GM11168 (cell line): ENCODE measurements around the gene DNAH17.

Experiments used
- in situ Hi-C: fragments of 300-500 bp; cut with MboI; formaldehyde crosslinking; loops from one replicate; pipeline ENCODE4 v1.12.0; 2022; ENCODE audit warnings: low sequenced_read_pairs; ENCODE audit not compliant: unreplicated experiment

The DNAH17 gene

DNA sequence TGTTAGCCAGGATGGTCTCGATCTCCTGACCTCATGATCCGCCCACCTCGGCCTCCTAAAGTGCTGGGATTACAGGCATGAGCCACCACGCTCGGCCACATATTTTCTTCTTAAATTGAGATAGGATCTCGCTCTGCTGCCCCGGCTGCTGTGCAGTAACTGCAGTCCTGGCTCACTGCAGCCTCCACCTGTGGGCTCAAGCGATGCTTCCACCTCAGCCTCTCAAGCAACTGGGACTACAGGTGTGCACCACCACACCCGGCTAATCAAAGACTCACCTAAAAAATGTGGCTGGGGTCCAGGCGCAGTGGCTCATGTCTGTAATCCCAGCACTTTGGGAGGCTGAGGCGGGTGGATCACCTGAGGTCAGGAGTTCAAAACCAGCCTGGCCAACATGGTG, 73.8 kb downstream of the DNAH17 start:
- in situ Hi-C loops = loop anchor here (25.0 kb wide), 1 partner anchor 309 kb away; no protein-coding TSS in a partner anchor

DNA sequence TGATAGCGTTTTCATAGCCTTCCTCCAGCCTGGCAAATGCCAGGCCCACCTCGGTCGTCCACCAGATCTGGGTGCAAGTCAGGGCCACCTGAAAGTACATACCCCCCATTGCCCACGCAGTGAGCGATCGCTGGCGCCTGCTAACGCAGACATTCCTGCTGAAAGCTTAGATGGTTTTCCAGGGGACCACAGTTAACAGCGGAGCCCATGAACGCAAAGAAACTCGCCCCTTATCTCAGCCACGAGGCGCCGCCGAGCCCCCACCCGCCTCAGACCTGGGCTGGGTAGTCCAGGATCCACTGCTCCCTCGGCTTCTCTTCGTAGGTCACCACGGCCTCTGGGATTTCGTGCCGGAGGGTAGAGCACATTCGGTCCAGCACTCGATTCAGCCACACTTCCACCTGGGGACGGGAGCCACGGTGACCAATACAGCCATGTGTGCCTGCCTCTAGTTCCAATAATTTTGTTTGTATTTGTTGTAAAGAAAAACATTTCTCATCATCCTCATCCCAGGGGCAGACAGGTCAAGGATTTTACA, 74.5 kb downstream of the DNAH17 start:
- in situ Hi-C loops = loop anchor here (25.0 kb wide), 1 partner anchor 310 kb away; no protein-coding TSS in a partner anchor

DNA sequence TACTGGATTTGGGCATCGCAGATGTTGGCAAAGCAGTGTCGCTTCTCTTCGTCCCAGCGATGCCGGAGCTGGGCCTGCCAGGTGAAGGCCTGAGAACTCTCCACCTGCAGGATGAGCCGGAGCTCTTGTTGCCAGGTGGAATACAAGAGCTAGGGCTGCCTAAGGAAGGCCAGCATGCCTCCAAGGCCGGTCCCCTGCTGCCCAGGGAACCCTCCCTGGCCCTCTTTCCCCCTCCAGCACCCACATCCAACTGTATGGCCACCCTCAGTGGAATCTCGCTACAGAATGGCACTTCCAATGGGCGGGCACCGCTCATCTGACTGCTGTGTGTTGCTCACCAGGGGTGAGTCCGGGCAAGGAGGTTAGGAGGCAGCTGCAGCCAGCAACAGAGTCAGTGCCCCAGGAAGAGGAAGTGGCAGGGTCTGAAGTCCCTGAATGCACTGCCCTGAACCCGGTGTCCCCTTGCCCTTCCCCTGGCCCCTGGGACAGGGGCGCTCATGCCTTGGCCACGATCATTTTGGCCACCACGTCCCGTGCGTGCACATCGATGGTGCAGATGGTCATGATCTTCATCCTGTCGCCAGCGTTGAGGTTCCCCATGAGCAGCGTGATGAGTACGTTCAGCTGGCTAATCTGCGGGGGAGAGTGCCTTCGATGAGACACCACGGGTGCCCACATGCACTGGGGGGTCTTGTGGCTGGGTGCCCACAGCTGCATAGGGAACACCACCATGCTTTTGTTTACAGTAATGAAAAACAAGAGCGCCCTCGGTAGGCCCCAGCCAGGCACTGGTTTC, 75.8 kb downstream of the DNAH17 start:
- in situ Hi-C loops = loop anchor here (25.0 kb wide), 1 partner anchor 311 kb away; no protein-coding TSS in a partner anchor

DNA sequence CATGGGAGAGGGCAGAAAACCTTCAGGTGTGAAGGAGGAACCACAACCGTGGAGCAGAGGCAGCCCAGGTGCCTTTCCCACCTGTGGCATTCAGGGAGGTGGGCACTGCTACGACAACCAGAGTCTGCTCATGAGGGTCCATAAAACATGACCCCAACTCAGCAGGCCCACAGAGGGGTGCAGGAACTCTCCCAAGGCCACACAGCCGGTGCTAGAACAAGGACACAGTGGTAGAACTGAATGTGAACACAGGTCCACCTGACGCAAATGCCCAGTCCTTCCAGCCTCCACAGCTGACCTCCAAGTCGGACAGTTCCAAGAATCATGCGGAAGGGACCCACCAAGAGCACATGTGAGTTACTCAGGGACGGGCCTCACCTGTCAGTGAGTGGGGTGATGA, 76.4 kb downstream of the DNAH17 start:
- in situ Hi-C loops = loop anchor here (25.0 kb wide), 1 partner anchor 311 kb away; no protein-coding TSS in a partner anchor

DNA sequence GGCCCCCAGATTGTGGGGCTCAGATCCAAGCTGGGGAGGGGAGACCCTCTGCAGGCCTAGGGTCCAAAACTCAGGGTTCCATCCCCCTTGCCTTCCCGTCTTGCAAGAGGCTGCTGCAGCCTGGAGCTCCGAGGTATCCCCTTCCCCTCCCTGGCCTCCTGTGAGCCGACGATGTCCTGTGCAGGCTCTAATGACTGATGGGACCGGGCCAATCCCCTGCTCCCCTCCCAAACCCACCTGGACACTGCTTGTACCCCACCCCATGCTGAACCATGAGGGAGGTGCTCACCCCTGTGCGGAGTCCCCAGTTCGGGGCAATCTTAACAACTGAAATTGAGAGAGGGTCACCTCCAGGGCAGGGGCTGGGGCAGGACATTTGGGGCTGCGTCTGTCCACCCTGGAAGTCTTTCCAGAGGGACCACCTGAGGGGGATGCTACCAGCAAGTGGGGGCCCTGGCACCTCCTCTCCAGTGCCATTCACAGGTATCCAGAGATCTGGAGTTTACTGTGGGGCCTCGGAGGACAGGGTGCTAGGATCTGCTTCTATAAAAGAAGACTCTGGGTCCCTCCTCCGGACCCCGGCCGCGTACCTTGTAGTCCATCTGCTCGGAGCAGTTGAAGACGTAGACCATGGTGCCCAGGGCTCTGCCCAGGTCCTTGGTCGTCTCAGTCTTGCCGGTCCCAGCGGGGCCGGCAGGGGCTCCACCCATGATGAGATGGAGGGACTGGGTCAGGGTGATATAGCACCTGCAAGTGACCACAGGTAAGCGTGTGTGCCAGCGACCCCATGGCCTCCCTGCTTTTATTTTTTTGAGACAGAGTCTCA, 77.3 kb downstream of the DNAH17 start:
- in situ Hi-C loops = loop anchor here (25.0 kb wide), 1 partner anchor 312 kb away; no protein-coding TSS in a partner anchor

DNA sequence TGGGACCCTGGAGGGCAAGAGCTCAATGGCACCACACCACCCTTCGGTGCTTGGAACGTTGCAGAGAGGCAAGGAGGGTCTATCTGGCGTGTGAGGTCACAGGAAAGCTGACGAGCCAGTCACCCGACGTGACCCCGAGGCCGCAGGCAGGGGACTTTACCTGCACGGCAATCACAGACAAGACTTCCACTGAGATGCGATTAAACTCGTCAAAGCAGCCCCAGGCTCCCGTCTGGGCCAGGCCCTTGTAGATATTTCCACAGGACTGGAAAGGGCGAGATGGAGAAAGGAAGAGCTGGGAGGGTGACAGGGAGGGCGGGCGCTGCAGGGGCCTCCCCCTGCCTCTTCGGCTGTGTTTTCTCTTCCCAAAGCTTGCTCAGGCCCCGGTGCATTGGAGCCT, 78.3 kb downstream of the DNAH17 start:
- in situ Hi-C loops = no loop called here

DNA sequence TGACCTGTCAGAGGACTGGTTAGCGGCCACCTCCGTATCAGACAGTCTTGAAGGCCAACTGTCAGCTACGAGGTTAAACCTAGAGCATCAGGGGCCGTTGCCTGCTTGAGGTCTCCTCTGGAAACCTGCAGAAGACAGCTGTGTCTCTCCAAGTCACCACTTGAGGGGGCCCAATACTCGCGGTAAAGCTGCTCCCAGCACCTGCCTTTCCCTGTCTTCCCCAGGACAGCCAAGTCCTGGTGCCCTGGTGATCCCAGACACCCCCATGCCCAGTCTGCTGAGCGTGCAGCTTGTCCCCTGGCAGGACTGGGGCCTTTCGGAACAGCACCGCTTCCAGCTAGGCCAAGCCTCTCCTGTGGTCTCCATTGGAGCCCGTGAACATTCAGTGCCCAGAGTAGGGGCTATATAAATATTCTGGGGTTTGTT, 80.1 kb downstream of the DNAH17 start:
- in situ Hi-C loops = no loop called here

DNA sequence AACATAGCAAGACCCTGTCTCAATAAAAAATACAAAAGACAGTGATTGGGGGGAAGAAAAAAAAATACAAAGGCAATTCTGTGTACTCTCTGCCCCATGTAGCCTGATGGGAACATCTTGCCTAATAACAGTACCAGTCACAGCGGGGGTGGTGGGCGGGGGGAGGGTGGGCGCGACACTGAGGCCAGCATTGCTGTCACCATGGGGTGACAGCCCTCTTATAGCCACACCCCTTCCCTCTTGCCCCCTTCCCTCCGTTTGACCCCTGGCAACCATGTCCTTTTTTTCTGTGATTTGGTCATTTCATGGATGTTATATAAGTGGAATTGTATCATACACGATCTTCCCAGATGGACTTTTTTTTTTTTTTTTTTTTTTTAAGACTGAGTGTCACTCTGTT, 80.9 kb downstream of the DNAH17 start:
- in situ Hi-C loops = no loop called here

DNA sequence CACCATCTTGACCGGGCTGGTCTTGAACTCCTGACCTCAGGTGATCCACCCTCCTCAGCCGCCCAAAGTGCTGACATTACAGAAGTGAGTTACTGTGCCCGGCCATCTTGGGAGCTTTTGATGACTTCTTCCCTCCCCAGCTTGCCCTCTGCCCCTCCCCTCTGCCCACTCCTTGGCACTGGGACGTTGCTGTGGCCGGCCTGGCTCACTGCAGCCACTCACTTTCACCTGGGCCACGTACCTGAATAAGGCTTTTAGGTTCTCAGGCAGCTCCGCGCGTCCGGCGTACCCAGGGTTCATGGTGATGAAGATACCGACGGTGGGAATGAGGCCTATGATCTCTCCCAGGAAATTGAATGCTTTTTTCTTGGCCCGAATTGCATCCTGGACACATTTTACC, 81.6 kb downstream of the DNAH17 start:
- in situ Hi-C loops = no loop called here

DNA sequence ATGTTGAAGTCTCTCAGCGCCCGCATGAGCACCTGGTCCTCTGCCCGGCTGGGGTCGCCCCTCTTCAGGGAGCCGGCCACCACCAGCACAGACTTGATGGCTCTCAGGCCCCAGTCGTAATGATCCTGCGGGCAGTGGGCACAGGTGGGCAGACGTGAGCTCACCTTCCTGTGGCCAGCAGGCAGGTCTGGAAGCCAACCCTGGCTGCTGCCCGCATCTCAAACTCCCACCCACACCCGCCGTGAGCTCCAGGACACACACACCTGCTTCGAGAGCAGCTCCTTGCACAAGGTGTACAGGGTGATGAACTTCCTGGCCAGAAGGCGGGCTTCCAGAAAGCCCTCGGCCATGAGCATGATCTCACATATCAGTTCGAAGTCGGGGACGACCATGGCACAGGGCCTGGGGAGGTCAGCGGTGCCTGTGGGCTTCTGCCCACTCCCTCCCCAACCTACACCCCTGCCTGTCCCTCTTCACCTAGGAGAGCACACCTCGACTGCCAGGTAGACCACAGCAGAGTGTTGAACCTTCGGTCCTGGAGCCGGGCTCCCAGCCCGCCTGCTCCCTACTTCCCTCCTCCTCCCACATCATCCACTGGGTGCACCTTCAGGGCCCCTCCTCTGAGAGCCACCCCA, 82.4 kb downstream of the DNAH17 start:
- in situ Hi-C loops = no loop called here

DNA sequence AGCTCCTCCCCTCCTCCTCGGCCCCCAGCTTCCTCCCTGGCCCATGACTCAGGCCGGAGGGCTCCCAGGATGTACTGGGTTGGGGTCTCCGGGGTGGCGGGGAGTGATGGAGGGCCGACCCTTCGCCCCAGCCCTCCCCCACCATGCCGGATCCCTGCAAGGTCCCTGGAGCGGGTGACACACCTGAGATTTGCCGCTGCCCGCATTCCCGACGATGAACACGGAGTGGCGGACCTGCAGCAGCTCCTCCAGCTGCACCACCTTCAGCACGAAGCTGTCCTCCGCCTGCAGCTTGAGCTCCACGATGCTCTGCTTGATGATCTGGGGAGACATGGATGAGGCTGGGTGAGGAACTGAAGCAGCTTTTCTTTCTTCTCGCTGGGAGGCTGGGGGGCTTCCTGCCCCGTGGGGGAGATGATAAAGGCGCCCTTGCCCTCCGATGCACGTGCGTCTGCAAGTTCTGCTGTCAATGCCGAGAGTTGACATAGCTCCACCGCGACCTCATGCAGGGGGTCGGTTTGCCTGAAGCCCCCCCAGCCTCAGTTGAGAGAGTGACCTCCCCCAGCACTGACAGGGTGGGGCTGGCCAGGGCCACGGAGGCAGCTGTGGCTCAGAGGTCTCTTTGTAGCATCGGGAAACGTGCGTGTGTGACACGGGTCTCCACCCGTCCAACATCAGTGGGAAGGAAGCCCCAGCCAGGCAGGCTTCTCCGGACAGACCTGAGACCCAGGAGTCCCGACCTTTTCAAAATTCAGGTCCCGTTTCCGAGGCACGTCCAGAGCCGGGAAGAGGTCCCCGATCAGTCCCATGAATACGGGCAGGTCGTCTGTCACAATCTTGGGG, 83.1 kb downstream of the DNAH17 start:
- in situ Hi-C loops = no loop called here

DNA sequence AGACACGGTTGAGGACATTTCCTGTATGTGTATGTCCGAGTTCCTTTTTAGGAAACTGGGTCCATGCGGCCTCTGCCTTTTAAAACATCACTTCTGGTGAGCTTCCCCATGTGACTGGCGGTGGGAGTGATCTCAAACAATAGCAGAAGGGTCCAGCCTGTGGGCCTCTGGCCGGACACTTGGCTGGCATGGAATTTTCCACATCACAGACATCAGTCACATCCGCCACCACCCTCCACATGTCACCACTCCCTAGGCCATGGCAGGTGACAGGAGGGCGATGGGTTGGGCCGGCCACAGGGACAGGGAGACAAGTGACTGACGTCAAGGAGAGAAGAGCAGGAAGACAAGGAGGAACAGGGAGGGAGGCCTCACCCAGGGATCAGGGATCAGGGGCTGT, 83.7 kb downstream of the DNAH17 start:
- in situ Hi-C loops = no loop called here

DNA sequence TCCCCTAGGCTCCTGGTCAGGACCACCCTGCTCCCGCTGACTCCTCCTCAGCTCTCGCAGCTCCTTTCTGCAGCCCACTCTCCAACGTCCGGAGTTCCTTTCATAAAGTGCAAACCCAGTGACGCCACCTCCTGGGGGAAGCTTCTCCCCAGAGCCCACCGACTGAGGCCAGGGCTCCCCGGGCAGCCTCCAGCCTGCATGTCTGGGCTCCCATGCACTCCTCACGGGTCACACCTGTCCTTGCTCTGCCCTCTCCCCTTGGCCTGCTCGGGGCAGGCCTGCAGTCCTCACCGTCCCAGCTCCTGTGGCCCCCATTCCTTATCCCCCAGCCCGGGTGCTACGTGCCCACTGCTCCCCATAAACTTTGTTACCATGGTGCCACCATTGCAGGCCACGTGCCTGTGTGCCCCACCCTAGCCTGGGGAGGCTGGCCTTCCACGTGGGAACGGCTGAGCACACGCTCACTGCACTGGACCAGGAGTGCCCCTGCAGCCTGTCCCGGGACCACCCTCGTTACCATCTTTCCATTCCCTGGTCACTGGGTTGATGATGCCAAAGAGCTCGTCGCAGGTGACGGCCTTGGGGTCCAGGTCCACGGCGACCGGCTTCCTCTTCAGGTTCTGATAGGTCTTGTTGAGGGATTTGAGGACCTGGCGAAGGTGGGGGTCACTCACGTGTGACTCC, 84.9 kb downstream of the DNAH17 start:
- in situ Hi-C loops = no loop called here

DNA sequence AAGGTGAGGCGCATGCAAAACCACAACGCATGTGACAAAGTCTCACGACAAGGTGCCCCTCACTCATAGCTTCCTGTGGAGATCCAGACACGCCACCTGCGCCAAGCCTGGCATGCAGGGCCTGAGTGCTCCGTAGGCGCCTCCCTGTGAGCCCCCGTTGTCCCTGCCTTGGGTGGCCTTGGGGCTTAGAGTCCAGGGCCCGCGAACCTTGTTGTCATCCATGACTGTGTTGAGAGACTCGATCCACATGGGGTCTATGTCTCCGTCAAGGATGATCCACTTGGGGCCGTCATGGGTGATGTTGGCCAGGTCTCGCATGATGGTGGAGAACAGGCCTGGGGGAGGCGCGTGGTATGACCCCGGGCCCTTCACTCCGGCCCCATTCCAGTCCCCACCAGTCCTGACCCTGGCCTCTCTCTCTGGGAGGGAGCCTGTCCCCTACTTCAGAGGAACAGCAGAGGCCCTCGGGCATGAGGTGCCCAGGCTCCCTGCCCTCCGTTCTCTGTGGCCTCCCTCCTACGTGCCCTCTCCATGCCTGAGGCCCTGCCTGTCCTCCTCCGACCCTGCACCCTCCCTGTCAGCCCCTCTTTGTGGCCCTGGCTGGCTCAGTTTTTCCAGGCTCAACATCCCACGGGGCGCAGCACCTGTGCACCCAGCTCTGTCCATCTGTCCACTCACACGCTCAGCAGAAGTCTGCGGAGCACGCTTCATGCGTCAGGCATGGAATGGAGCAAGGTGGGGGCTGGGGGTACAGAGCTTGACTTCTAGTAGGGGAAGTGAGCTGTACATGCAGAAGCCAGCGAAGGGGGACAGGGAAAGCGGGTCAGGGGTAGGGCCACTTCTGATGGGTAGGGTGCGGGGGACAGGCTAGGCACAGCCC, 85.7 kb downstream of the DNAH17 start:
- in situ Hi-C loops = no loop called here

DNA sequence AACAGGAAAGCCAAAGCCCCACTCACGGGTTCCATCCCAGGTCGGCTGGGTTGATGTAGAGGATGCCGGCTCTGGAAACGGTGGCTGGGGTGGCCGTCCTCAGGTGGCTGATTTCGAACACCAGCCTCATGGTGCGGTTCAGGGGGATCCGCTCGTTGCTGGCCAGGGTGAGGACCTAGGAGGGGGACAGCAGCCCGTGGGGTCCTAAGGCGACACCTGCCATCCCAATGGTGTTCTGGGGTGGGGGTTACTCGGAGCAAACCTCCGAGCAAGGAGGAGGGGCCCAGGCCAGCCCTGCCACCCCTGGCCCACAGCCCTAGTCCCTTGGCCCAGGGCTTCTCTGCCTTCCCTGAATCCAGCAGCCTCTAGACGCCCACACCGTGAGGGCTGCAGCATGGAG, 86.5 kb downstream of the DNAH17 start:
- in situ Hi-C loops = no loop called here

DNA sequence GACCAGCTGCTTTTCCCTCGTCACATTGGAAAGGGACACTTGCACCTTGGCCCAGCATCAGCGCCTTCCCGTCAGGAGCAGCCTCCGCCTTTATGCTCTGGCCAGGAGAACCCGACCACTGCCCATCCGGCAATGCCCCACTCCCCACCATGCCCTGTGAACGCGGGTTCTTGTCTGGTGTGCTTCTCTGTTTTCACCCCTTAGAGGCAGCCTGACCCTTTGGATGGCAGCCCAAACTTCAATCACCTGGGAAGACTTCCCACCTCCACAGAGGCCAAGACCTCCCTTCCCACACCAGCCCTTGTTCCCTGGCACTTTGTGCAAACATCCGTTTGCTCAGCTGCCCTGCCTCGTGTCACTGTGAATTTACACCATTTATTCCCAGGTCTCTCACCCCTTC, 87.0 kb downstream of the DNAH17 start:
- in situ Hi-C loops = no loop called here

DNA sequence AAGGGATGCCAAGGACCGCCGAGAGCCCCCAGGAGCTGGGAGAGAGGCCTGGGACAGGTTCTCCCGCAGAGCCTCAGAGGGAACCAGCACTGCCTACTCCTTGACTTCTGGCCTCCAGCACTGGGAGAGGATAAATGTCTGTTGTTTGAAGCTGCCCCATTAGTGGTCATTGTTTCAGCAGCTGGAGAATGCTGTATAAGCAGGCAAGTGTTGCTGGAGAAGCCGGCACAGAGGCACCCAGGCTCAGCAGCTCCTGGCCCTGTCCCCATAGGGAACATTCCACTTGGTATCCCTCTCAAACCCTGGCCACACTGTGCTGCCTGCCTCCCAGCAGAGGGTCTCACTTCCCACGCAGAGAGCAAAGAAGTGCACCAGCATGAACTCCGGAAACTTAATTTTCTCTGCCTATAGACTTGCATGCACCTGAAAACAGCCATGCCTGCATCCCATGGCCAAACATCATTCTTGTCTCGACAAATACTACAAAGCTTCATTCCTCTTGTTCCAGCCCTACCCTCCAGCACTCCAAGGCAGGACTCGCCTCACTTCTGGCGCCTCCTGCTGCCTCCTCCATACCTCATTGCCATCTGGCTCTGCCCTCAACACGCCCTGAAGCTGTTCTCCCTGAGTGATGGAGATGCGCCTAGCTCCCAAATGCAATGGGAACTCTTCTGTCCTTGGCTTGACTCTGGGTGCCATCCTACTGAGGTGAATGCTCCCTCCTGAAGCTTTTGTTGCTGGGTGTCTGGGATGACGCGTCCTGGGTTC, 88.1 kb downstream of the DNAH17 start:
- in situ Hi-C loops = no loop called here
